Measurements from ENCODE around the gene P2RX1. TPM values are rescaled to one million over a fixed set of nuclear protein-coding genes. Genes with fewer than 3 reads are reported as not detected.

The P2RX1 gene
- polyA plus RNA-seq, 1 experiment: 0.02 TPM

GRCh38 chr17:3944485-3945388, 28.5 kb upstream of the P2RX1 start:
- Histone ChIP-seq H3K27me3 (ENCODE audit: control insufficient read depth, insufficient read depth, low read length) (no peaks in the 10 kb centered on the region), H3K36me3 (ENCODE audit: control insufficient read depth, insufficient read depth, low read length) (no peaks in the 10 kb centered on the region), H3K4me3 (ENCODE audit: low read depth, low read length) (peak overlapping the region; percentile 65)
- TF ChIP-seq CTCF (IDR thresholded peaks at IDR 0.05; ENCODE audit: insufficient read depth, low read depth, low read length): no peak
- CTCF ChIA-PET: interaction anchor here (2.7 kb wide), 1 partner anchor 31 kb away, joined by 11 read pairs; no protein-coding TSS in a partner anchor
- POLR2A ChIA-PET: no interaction called here
- no peak for DNase-seq (ENCODE audit: low read depth)

- no peaks in the 10 kb centered on the region for H3K36me3 ChIP-seq (ENCODE audit: control insufficient read depth, insufficient read depth, low read length)
- DNase-seq (ENCODE audit: low read depth): no peak
- TF ChIP-seq CTCF (IDR thresholded peaks at IDR 0.05; ENCODE audit: insufficient read depth, low read depth, low read length): no peak
- CTCF ChIA-PET: no interaction called here
- POLR2A ChIA-PET: no interaction called here
- H3K4me3 ChIP-seq (ENCODE audit: low read depth, low read length): no peak overlapping the region
- no peaks in the 10 kb centered on the region for H3K27me3 ChIP-seq (ENCODE audit: control insufficient read depth, insufficient read depth, low read length)
These were observed 27.1 kb upstream of the P2RX1 start for GRCh38 chr17:3943240-3943891.

DNA sequence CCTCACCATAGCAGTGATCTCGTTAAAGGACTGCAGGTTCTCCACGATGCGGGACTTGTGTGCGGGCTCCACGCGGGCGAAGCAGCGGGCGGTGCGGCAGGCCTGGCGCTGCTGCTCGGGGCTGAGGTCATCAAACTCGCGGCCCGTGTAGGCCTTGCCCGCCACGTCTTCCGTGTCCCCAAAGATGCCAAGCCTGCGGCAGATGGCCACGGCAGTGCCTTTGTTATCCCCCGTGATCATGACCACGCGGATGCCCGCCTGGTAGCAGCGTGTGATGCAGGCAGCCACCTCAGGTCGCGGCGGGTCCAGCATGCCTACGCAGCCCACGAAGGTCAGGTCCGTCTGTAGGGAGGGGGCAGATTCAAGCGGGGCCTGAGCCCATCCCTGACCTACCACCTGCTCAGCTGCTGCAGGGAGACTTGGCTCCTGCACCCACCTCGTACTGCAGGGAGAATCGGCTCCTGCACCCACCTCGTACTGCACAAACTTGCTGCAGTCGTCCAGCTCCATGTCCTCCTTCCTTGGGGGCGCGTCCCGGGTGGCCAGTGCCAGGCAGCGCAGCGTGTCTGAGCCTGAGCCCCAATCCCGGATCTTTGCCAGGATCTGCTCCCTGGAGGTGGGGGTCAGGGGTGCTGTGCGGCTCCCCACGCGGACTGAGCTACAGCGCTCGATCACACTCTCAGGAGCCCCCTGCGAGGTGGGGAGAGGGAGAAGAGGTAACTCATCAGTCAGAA, 24.9 kb upstream of the P2RX1 start:
- DNase-seq (ENCODE audit: low read depth): no peak
- no peak for TF ChIP-seq CTCF (IDR thresholded peaks at IDR 0.05; ENCODE audit: insufficient read depth, low read depth, low read length)
- Histone ChIP-seq H3K4me3 (ENCODE audit: low read depth, low read length) (no peak overlapping the region), H3K36me3 (ENCODE audit: control insufficient read depth, insufficient read depth, low read length) (no peaks in the 10 kb centered on the region), H3K27me3 (ENCODE audit: control insufficient read depth, insufficient read depth, low read length) (no peaks in the 10 kb centered on the region)
- CTCF ChIA-PET: no interaction called here
- POLR2A ChIA-PET: no interaction called here

GRCh38 chr17:3937359-3937758, 21.1 kb upstream of the P2RX1 start:
- H3K4me3 ChIP-seq (ENCODE audit: low read depth, low read length): no peak overlapping the region
- no peak for TF ChIP-seq CTCF (IDR thresholded peaks at IDR 0.05; ENCODE audit: insufficient read depth, low read depth, low read length)
- DNase-seq (ENCODE audit: low read depth): no peak
- CTCF ChIA-PET: no interaction called here
- H3K27me3 ChIP-seq (ENCODE audit: control insufficient read depth, insufficient read depth, low read length): no peaks in the 10 kb centered on the region
- H3K36me3 ChIP-seq (ENCODE audit: control insufficient read depth, insufficient read depth, low read length): no peaks in the 10 kb centered on the region
- POLR2A ChIA-PET: no interaction called here

Measured in BJ (cell line).